GM12801 (cell line): ENCODE measurements around the gene CDHR4.

ENCODE experiments used
- TF ChIP-seq, protein P1 (sequence below): IDR thresholded peaks from one replicate; pipeline ENCODE4 v1.5.1; 2011; ENCODE audit warnings: control low read depth; ENCODE audit not compliant: insufficient read length; ENCODE audit errors: extremely low read depth

Gene CDHR4

GRCh38 chr3:49799761-49800160 lies at the start of gene CDHR4:
CDHR4 (minus strand) TSS chr3:49799873; CDS start chr3:49799812, 61 bp downstream.
- TF ChIP-seq, protein P1, sequence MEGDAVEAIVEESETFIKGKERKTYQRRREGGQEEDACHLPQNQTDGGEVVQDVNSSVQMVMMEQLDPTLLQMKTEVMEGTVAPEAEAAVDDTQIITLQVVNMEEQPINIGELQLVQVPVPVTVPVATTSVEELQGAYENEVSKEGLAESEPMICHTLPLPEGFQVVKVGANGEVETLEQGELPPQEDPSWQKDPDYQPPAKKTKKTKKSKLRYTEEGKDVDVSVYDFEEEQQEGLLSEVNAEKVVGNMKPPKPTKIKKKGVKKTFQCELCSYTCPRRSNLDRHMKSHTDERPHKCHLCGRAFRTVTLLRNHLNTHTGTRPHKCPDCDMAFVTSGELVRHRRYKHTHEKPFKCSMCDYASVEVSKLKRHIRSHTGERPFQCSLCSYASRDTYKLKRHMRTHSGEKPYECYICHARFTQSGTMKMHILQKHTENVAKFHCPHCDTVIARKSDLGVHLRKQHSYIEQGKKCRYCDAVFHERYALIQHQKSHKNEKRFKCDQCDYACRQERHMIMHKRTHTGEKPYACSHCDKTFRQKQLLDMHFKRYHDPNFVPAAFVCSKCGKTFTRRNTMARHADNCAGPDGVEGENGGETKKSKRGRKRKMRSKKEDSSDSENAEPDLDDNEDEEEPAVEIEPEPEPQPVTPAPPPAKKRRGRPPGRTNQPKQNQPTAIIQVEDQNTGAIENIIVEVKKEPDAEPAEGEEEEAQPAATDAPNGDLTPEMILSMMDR = no peak

DNA sequence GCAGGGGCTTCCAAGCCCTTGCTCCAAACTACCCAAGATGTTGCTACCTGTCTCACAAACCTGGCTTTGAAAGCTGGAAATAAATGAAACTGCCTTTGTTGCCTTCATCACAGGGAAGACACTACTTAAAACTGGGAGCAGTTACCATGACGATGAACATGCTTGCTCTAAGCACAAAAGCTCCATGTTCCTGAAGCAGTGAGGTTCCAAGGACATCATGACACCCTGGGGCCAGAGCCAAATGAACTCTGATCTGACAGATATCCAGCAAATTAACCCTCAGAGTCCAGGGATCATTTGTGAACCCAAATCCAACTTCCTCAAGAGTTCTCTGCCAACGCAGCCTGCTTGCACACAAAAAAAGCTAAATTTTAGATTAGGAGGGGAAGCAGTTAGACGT lies 46.0 kb upstream of the CDHR4 start:
- TF ChIP-seq, protein P1 = no peak

DNA sequence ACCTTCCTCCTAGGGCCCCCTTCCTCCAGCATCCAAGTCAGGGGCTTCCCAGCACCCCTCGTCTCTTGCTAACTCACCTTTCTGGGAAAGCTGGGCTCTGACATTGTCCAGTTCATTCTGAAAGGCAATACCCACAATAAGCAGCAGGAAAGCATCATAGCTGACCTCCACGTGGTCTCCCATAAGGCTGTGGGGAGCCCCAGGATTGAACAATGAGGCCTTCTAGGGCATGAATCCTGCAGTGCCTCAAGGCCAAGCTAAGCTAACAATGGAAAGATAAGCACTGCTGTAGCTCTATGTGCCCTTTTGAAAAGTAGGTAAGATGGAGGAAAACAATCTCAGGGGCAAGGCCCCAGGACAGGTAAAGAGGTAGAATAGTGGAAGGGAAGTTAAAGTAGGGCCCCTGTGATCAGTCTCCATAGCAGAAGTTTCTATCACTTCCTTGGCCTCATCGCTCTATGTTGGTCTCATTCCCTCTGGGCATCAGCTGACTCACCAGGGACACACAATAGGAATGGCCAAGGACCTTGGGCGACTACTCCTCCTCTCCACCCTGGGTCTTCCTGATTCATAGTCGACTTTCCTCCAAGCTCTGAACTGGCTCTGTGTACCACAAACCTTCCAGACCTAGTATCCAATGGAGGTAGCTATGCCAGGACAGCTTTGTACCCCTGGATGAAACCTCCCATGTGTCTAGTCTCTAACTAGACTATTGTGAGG lies 45.0 kb upstream of the CDHR4 start:
- TF ChIP-seq, protein P1 = no peak

- TF ChIP-seq, protein P1 = no peak
These were observed 43.3 kb upstream of the CDHR4 start for GRCh38 chr3:49842843-49843517.

GRCh38 chr3:49841806-49842205 lies 42.1 kb upstream of the CDHR4 start:
- TF ChIP-seq, protein P1 = no peak

GRCh38 chr3:49841126-49841696 lies 41.5 kb upstream of the CDHR4 start:
- TF ChIP-seq, protein P1 = no peak

DNA sequence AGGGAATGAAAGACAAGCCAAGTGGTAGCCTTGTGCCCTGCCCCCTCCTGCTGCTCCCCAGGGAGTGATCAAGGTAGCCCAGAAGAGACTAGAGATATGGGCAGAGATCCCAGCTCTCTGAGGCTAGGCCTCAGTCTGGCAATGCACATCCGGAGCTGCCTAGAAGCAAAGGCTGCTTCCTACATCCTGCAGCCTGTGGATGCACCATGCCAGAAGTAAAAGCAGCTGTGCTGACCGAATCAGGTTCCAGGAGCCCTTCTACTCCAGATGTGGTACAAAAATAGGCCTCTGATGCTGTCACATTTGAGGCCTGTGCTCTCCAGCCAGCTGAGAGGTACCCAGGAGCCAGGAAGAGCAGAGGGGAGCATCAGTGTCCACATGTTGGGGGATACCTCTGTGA lies 40.7 kb upstream of the CDHR4 start:
- TF ChIP-seq, protein P1 = no peak
